Endothelial cell of hepatic sinusoid (primary cell): ENCODE measurements around the gene RMND5B.

Experiments used
- in situ Hi-C: cut with HindIII; loops from 2 replicates; pipeline ENCODE4 v1.10.0; 2017; ENCODE audit warnings: low sequenced_read_pairs

RMND5B gene

GRCh38 chr5:178199581-178200434, 69.0 kb downstream of the RMND5B start:
- in situ Hi-C loops, result no loop called here
